CD4-positive, alpha-beta T cell (primary cell): Measurements from ENCODE around the gene SFTA2. TPM values are rescaled to one million over a fixed set of nuclear protein-coding genes. Genes with fewer than 3 reads are reported as not detected.

Experiments used
- ATAC-seq: fragments of 200-7000 bp; cut with Tn5 transposase; one replicate; pipeline ENCODE4 v1.10.0; 2022; ENCODE audit warnings: mild to moderate bottlenecking; ENCODE audit not compliant: poor library complexity
- CTCF ChIA-PET: fragments of 350-600 bp; sonication (Branson Sonifier 250); formaldehyde crosslinking; loops from one replicate; lab custom pipeline; 2021; ENCODE audit warnings: antibody characterized with exemption, inconsistent platforms; lab: Charles Lee
- POLR2A ChIA-PET: fragments of 350-600 bp; sonication (Branson Sonifier 250); formaldehyde crosslinking; loops from one replicate; lab custom pipeline; 2021; ENCODE audit warnings: antibody characterized with exemption, inconsistent platforms; lab: Charles Lee
- DNase-seq, 14 experiments: peaks; one replicate each; pipeline ENCODE4 v3.0.0-alpha.2; 2013 to 2020; ENCODE audit warnings: mixed read lengths in 2 of 14
- H3K27ac ChIP-seq, 2 donors: one replicate each; pipeline versions ENCODE4 v1.5.1 to v1.7.0; 2013; ENCODE audit warnings: low read length in 2 of 2, low read depth in 1 of 2, mild to moderate bottlenecking in 1 of 2
- H3K27me3 ChIP-seq, 2 experiments: 1 replicate in 1 of 2; 2 replicates in 1 of 2; pipeline versions ENCODE4 v1.6.1 to v1.7.0; 2013; ENCODE audit warnings: low read length in 2 of 2, control low read depth in 1 of 2, mild to moderate bottlenecking in 1 of 2, moderate library complexity in 1 of 2; ENCODE audit not compliant: insufficient read depth in 2 of 2, control insufficient read depth in 1 of 2
- H3K36me3 ChIP-seq: one replicate; pipeline ENCODE4 v1.6.1; 2013; ENCODE audit warnings: low read length, control low read depth; ENCODE audit not compliant: insufficient read depth
- H3K4me1 ChIP-seq: one replicate; pipeline ENCODE4 v1.6.1; 2013; ENCODE audit warnings: low read length, control low read depth; ENCODE audit not compliant: insufficient read depth
- H3K4me3 ChIP-seq: one replicate; pipeline ENCODE4 v1.5.1; 2013; ENCODE audit warnings: mild to moderate bottlenecking, low read length, moderate library complexity
- H3K9me3 ChIP-seq, 2 experiments: 1 replicate in 1 of 2; 2 replicates in 1 of 2; pipeline versions ENCODE4 v1.6.1 to v1.7.0; 2013; ENCODE audit warnings: low read length in 2 of 2, mild to moderate bottlenecking in 2 of 2, control low read depth in 1 of 2, moderate library complexity in 1 of 2; ENCODE audit not compliant: control insufficient read depth in 1 of 2, insufficient read depth in 1 of 2
- H3K27ac Mint-ChIP-seq: one replicate; pipeline ENCODE4 v1.8.0; 2020; ENCODE audit warnings: mixed read lengths
- H3K27me3 Mint-ChIP-seq: one replicate; pipeline ENCODE4 v1.8.0; 2021; ENCODE audit warnings: mixed read lengths
- H3K36me3 Mint-ChIP-seq: one replicate; pipeline ENCODE4 v1.8.0; 2021; ENCODE audit warnings: low read depth, mixed read lengths
- H3K4me1 Mint-ChIP-seq: one replicate; pipeline ENCODE4 v1.8.0; 2021; ENCODE audit warnings: low read depth, mixed read lengths
- H3K4me3 Mint-ChIP-seq: one replicate; pipeline ENCODE4 v1.8.0; 2020; ENCODE audit warnings: mild to moderate bottlenecking, mixed read lengths
- H3K9me3 Mint-ChIP-seq: one replicate; pipeline ENCODE4 v1.8.0; 2020; ENCODE audit warnings: mixed read lengths
- CTCF ChIP-seq: fragments of 200-600 bp; IDR thresholded peaks from one replicate; pipeline ENCODE4 v1.8.0; 2022; ENCODE audit warnings: antibody characterized with exemption, mild to moderate bottlenecking
- intact Hi-C, 2 experiments: fragments of 100-400 bp; cut with DNase I in 1 of 2; cut with micrococcal nuclease in 1 of 2; formaldehyde crosslinking; loops; one replicate each; pipeline versions ENCODE4 v1.15.1 to v1.9.0; 2023 to 2025; cut with DNase I, micrococcal nuclease
- microRNA-seq: library from miRNA; unstranded; fragments of <30 nt; microRNA quantifications from one replicate; pipeline ENCODE4 v1.2.0, GENCODE V29; 2021; ENCODE audit warnings: borderline microRNAs expressed, borderline replicate concordance
- total RNA-seq, 174 experiments: library from RNA in 2 of 174; stranded (reverse) in 2 of 174; gene quantifications; one replicate each; pipeline ENCODE4 v1.2.3 and lab custom pipeline; 2021 to 2026

Gene SFTA2
- total RNA-seq, 2 experiments from 2014 or later = not detected

DNA sequence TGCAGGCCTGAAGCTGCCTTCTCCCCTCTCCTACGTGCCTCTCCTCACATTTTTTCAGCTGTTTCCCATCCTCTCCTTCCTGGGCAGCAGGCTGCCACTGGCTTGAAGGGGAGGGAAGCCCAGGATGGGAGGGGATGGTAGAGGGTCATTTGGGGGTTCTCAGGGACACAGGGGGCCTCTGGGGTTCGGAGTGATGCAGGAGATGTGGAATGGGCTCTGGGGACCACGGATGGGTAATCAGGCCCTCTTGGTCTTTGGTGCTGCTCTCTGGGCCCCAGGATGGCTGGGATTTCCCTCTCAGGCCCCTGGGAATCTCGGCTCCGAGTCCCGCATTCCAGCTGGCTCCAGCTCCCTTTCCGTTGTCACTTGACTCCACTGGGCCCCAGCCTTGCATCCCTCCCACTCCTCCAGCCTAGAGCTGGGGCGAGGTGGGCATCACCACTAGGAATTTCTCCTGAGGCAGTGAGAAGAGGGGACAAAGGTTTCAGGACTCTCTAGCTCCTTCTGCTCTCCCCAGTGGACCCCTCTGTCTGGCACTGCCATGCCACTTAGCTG lies 49.7 kb downstream of the SFTA2 start:
- no peak overlapping the region for H3K27ac ChIP-seq
- H3K4me3 Mint-ChIP-seq = peak overlapping the region; percentile 68

GRCh38 chr6:30881392-30882203 lies 50.4 kb downstream of the SFTA2 start:
- ChIA-PET POLR2A (interaction anchor here (1.2 to 1.6 kb wide), 2 partner anchors 26 to 88 kb away, joined by 3 to 5 read pairs; partner anchors contain the start of gene GTF2H4), CTCF (interaction anchor here (1.1 to 1.4 kb wide), 4 partner anchors 53 to 151 kb away, joined by 3 to 4 read pairs (median 3); no protein-coding TSS in a partner anchor)
- intact Hi-C loops = loop anchor here in 1 of 2 experiments (10.0 kb wide), 1 partner anchor 427 kb away; no protein-coding TSS in a partner anchor
- Histone ChIP-seq H3K27ac (no peak overlapping the region), H3K4me3 (no peak overlapping the region), H3K4me1 (peaks cover 47% of the 10 kb centered on the region), H3K36me3 (no peaks in the 10 kb centered on the region), H3K27me3 (no peaks in the 10 kb centered on the region), H3K9me3 (no peaks in the 10 kb centered on the region)
- H3K27ac Mint-ChIP-seq = peak overlapping the region; percentile 16
- peak overlapping the region; percentile 68 for H3K4me3 Mint-ChIP-seq
- TF ChIP-seq CTCF = no peak
- H3K27me3 Mint-ChIP-seq = no peaks in the 10 kb centered on the region
- DNase-seq = no peak
- H3K4me1 Mint-ChIP-seq = peaks cover 42% of the 10 kb centered on the region
- no peaks in the 10 kb centered on the region for H3K9me3 Mint-ChIP-seq
- no peaks in the 10 kb centered on the region for H3K36me3 Mint-ChIP-seq
- ATAC-seq = no peak

More for the DNA sequence above, 49.7 kb downstream of the SFTA2 start:
- ChIA-PET CTCF (interaction anchor here (1.1 to 1.3 kb wide), 3 partner anchors 54 to 151 kb away, joined by 3 read pairs; no protein-coding TSS in a partner anchor), POLR2A (interaction anchor here (1.2 to 2.3 kb wide), 3 partner anchors 26 to 89 kb away, joined by 3 to 9 read pairs (median 5); partner anchors contain the start of gene GTF2H4)
- DNase-seq (no peak), ATAC-seq (no peak)
- Histone ChIP-seq H3K4me1 (peaks cover 44% of the 10 kb centered on the region), H3K27me3 (no peaks in the 10 kb centered on the region), H3K36me3 (no peaks in the 10 kb centered on the region), H3K4me3 (no peak overlapping the region), H3K9me3 (no peaks in the 10 kb centered on the region)
- Mint-ChIP-seq H3K27ac (no peak overlapping the region), H3K9me3 (no peaks in the 10 kb centered on the region), H3K27me3 (no peaks in the 10 kb centered on the region), H3K36me3 (no peaks in the 10 kb centered on the region), H3K4me1 (peaks cover 46% of the 10 kb centered on the region)
- intact Hi-C loops = loop anchor here in 1 of 2 experiments (10.0 kb wide), 1 partner anchor 427 kb away; no protein-coding TSS in a partner anchor
- no peak for TF ChIP-seq CTCF

Small RNA genes within 50 kb of the gene (microRNA-seq; reads per million reads assigned to microRNA genes)
- not detected for gene MIR4640

Other genes starting within 250 kb of the SFTA2 start
- gene PPP1R18, start 245.5 kb downstream of the SFTA2 start, total RNA-seq = 10 to 100 TPM; 30.9 to 31.6 TPM
- 1 to 10 TPM; 3.8 to 4.4 TPM for gene NRM, start 241.2 kb downstream of the SFTA2 start, total RNA-seq
- 10 to 100 TPM; 50.5 to 56.8 TPM for gene MDC1, start 214.9 kb downstream of the SFTA2 start, total RNA-seq
- 10 to 100 TPM; 76.0 to 78.4 TPM for gene TUBB, start 211.8 kb downstream of the SFTA2 start, total RNA-seq
- 10 to 100 TPM; 31.6 TPM for gene FLOT1, start 189.5 kb downstream of the SFTA2 start, total RNA-seq
- gene IER3, start 187.6 kb downstream of the SFTA2 start, total RNA-seq = 1 to 10 TPM; 5.7 to 5.8 TPM
- 1 to 10 TPM; 6.5 to 6.6 TPM for gene DDR1, start 47.7 kb downstream of the SFTA2 start, total RNA-seq
- gene GTF2H4, start 24.0 kb downstream of the SFTA2 start, total RNA-seq = 10 to 100 TPM in 1 of 2 experiments, 1 to 10 TPM in 1; 7.7 to 10.7 TPM
- 10 to 100 TPM; 19.3 to 21.7 TPM for gene VARS2, start 17.9 kb downstream of the SFTA2 start, total RNA-seq
- not detected for gene MUCL3, start 8.8 kb upstream of the SFTA2 start, total RNA-seq
- not detected for gene MUC21, start 51.5 kb upstream of the SFTA2 start, total RNA-seq
- not detected for gene MUC22, start 78.3 kb upstream of the SFTA2 start, total RNA-seq
- not detected for gene C6orf15, start 180.4 kb upstream of the SFTA2 start, total RNA-seq
- not detected for gene PSORS1C1, start 182.6 kb upstream of the SFTA2 start, total RNA-seq
- gene CDSN, start 188.3 kb upstream of the SFTA2 start, total RNA-seq = not detected
- not detected for gene PSORS1C2, start 206.9 kb upstream of the SFTA2 start, total RNA-seq
- 10 to 100 TPM; 17.5 to 18.2 TPM for gene CCHCR1, start 225.6 kb upstream of the SFTA2 start, total RNA-seq
- 1 to 10 TPM; 3.3 to 4.1 TPM for gene TCF19, start 226.4 kb upstream of the SFTA2 start, total RNA-seq
- not detected for gene POU5F1, start 238.5 kb upstream of the SFTA2 start, total RNA-seq